Right cardiac atrium (tissue), 5 donors: ENCODE results near the gene EIF4EBP3. TPM values are rescaled to one million over a fixed set of nuclear protein-coding genes. Genes with fewer than 3 reads are reported as not detected.
"Not testable (repeated sequence)": the region's sequence is repeated elsewhere in the genome, so short reads cannot be mapped to it uniquely, and the experiment has no call there.

Experiments
- ATAC-seq, 2 donors: fragments of 200-7000 bp; cut with Tn5 transposase; one replicate each; pipeline versions ENCODE4 v1.8.0 to v1.9.1; 2020; ENCODE audit warnings: moderate library complexity in 2 of 2, mild to moderate bottlenecking in 1 of 2
- DNase-seq, 3 donors: peaks; one replicate each; pipeline ENCODE4 v3.0.0-alpha.2; 2020
- H3K27ac ChIP-seq: one replicate; pipeline ENCODE4 v1.5.1; 2013; ENCODE audit warnings: mild to moderate bottlenecking, low read length, control low read depth, moderate library complexity
- H3K27me3 ChIP-seq: one replicate; pipeline ENCODE4 v1.6.1; 2013; ENCODE audit not compliant: control insufficient read depth, insufficient read depth
- H3K4me1 ChIP-seq: one replicate; pipeline ENCODE4 v1.6.1; 2013; ENCODE audit warnings: low read length; ENCODE audit not compliant: control insufficient read depth, insufficient read depth
- H3K4me3 ChIP-seq: one replicate; pipeline ENCODE4 v1.5.1; 2013; ENCODE audit warnings: low read length, control low read depth
- H3K9me3 ChIP-seq: one replicate; pipeline ENCODE4 v1.6.1; 2013; ENCODE audit warnings: low read length; ENCODE audit not compliant: control insufficient read depth
- WGBS: extraction: QIAGEN DNeasy Blood & Tissue Kit; methylation state at CpG from one replicate; pipeline ENCODE4 v1.1.7; 2013; 5-methylcytosine and 5-hydroxymethylcytosine counted together
- intact Hi-C, 4 donors: fragments of 100-400 bp; cut with DNase I; formaldehyde crosslinking; loops; one replicate each; pipeline versions ENCODE4 v1.11.0 to v1.14.0; 2022 to 2023
- polyA plus RNA-seq: library from polyadenylated mRNA; stranded (reverse); fragments of 200-250 nt; gene quantifications from one replicate; pipeline ENCODE4 v1.2.3, GENCODE V29; 2013
- total RNA-seq, 4 donors: library from RNA; stranded (reverse); fragmentation: NEBNext Ultra II Directional; extraction: Animal tissue kit (Norgen Biotek cat#: 25700); gene quantifications; one replicate each; pipeline ENCODE4 v1.2.1, GENCODE V29; 2021
- donor health status: healthy with polysubstance abuse.
- donor health status: DM: no; HTN: yes; CAD: no.
- donor health status: DM: no; HTN: no; CAD: no.
- donor health status: DM: no; HTN: yes; CAD: no; lungs with severe emphysema.
- donor health status: DM: yes; HTN: yes; CAD: no.

The EIF4EBP3 gene
- total and polyA plus RNA-seq, 5 donors, result 11.2 to 24.6 (median 13.4) TPM

- intact Hi-C loops, result no loop called here
- Histone ChIP-seq H3K4me1 (no peaks in the 10 kb centered on the region), H3K9me3 (no peaks in the 10 kb centered on the region), H3K27me3 (no peaks in the 10 kb centered on the region), H3K4me3 (no peak overlapping the region), H3K27ac (no peak overlapping the region)
- DNase-seq (no peak), ATAC-seq (no peak)
- 59% methylated on average over 2 of the region's 2 CpGs for WGBS
These were observed 29.3 kb downstream of the EIF4EBP3 start for GRCh38 chr5:140576776-140577201.

- H3K27ac ChIP-seq, H3K4me3 ChIP-seq, H3K4me1 ChIP-seq, ATAC-seq, H3K9me3 ChIP-seq, intact Hi-C loops, H3K27me3 ChIP-seq, DNase-seq: not testable (repeated sequence)
- 91% methylated on average over 6 of the region's 6 CpGs for WGBS
These were observed 31.8 kb downstream of the EIF4EBP3 start for GRCh38 chr5:140579188-140579747.

GRCh38 chr5:140587495-140587894 lies 40.0 kb downstream of the EIF4EBP3 start:
- no peaks in the 10 kb centered on the region for H3K27me3 ChIP-seq
- no peaks in the 10 kb centered on the region for H3K9me3 ChIP-seq
- intact Hi-C loops, result no loop called here
- H3K27ac ChIP-seq, result no peak overlapping the region
- WGBS, result 94% methylated on average over 1 of the region's 1 CpG
- ATAC-seq, result no peak
- no peaks in the 10 kb centered on the region for H3K4me1 ChIP-seq
- H3K4me3 ChIP-seq, result no peak overlapping the region
- DNase-seq, result no peak

- 26% methylated on average over 5 of the region's 5 CpGs for WGBS
- ATAC-seq, result peak; percentile 47 to 62
- no peaks in the 10 kb centered on the region for H3K27me3 ChIP-seq
These were observed 41.0 kb downstream of the EIF4EBP3 start for GRCh38 chr5:140588311-140589070.

GRCh38 chr5:140590861-140591260 lies 43.4 kb downstream of the EIF4EBP3 start:
- H3K4me3 ChIP-seq, result no peak overlapping the region
- H3K27ac ChIP-seq, result no peak overlapping the region
- 93% methylated on average over 7 of the region's 7 CpGs for WGBS
- no peak for DNase-seq
- H3K27me3 ChIP-seq, result no peaks in the 10 kb centered on the region
- no peak for ATAC-seq
- no peaks in the 10 kb centered on the region for H3K9me3 ChIP-seq
- intact Hi-C loops, result no loop called here
- no peaks in the 10 kb centered on the region for H3K4me1 ChIP-seq

More at GRCh38 chr5:140588311-140589070, 41.0 kb downstream of the EIF4EBP3 start:
- intact Hi-C loops, result no loop called here
- Histone ChIP-seq H3K4me1 (no peaks in the 10 kb centered on the region), H3K9me3 (no peaks in the 10 kb centered on the region), H3K27ac (no peak overlapping the region), H3K4me3 (no peak overlapping the region)
- DNase-seq, result no peak

- ATAC-seq, result peak in 1 of 2 donors; percentile 26
- H3K27me3 ChIP-seq, result no peaks in the 10 kb centered on the region
- 78% methylated on average over 5 of the region's 5 CpGs for WGBS
- intact Hi-C loops, result no loop called here
- no peaks in the 10 kb centered on the region for H3K9me3 ChIP-seq
- H3K4me3 ChIP-seq, result no peak overlapping the region
- H3K4me1 ChIP-seq, result no peaks in the 10 kb centered on the region
- no peak overlapping the region for H3K27ac ChIP-seq
- DNase-seq, result no peak
These were observed 44.4 kb downstream of the EIF4EBP3 start for GRCh38 chr5:140591747-140592372.

GRCh38 chr5:140593070-140593469 lies 45.6 kb downstream of the EIF4EBP3 start:
- intact Hi-C loops, ATAC-seq, DNase-seq, H3K27ac ChIP-seq, H3K27me3 ChIP-seq, H3K9me3 ChIP-seq, H3K4me1 ChIP-seq, H3K4me3 ChIP-seq: not testable (repeated sequence)
- 56% methylated on average over 11 of the region's 14 CpGs for WGBS

GRCh38 chr5:140594169-140594568 lies 46.7 kb downstream of the EIF4EBP3 start:
- DNase-seq (peak in 1 of 3 donors; percentile 48), ATAC-seq (no peak)
- Histone ChIP-seq H3K27me3 (no peaks in the 10 kb centered on the region), H3K4me1 (no peaks in the 10 kb centered on the region), H3K9me3 (no peaks in the 10 kb centered on the region), H3K4me3 (no peak overlapping the region), H3K27ac (no peak overlapping the region)
- 68% methylated on average over 6 of the region's 6 CpGs for whole genome bisulfite sequencing
- intact Hi-C loops, result no loop called here

- Histone ChIP-seq H3K27me3 (no peaks in the 10 kb centered on the region), H3K4me1 (no peaks in the 10 kb centered on the region), H3K4me3 (no peak overlapping the region), H3K27ac (peak overlapping the region; percentile 19), H3K9me3 (no peaks in the 10 kb centered on the region)
- no peak for DNase-seq
- 62% methylated on average over 5 of the region's 5 CpGs for WGBS
- intact Hi-C loops, result no loop called here
- peak; percentile 45 to 63 for ATAC-seq
These were observed 48.3 kb downstream of the EIF4EBP3 start for GRCh38 chr5:140595538-140596300.

- H3K4me3 ChIP-seq, result no peak overlapping the region
- DNase-seq, result peak in 1 of 3 donors; percentile 58
- no peaks in the 10 kb centered on the region for H3K9me3 ChIP-seq
- intact Hi-C loops, result no loop called here
- ATAC-seq, result peak; percentile 52 to 80
- peak overlapping the region; percentile 30 for H3K27ac ChIP-seq
- no peaks in the 10 kb centered on the region for H3K4me1 ChIP-seq
- no peaks in the 10 kb centered on the region for H3K27me3 ChIP-seq
- 12% methylated on average over 1 of the region's 1 CpG for WGBS
These were observed 48.9 kb downstream of the EIF4EBP3 start for GRCh38 chr5:140596321-140596741.

- no peak for DNase-seq
- no peaks in the 10 kb centered on the region for H3K4me1 ChIP-seq
- H3K9me3 ChIP-seq, result no peaks in the 10 kb centered on the region
- ATAC-seq, result no peak
- intact Hi-C loops, result no loop called here
- no peak overlapping the region for H3K4me3 ChIP-seq
- no peak overlapping the region for H3K27ac ChIP-seq
- WGBS, result 76% methylated on average over 2 of the region's 2 CpGs
- no peaks in the 10 kb centered on the region for H3K27me3 ChIP-seq
These were observed 51.4 kb downstream of the EIF4EBP3 start for GRCh38 chr5:140598836-140599235.
